ENCODE data around the gene MMRN2.

GRCh38 chr10:86951184-86951761 is 6.1 kb downstream of the MMRN2 start:
- TF ChIP-seq, protein P1, sequence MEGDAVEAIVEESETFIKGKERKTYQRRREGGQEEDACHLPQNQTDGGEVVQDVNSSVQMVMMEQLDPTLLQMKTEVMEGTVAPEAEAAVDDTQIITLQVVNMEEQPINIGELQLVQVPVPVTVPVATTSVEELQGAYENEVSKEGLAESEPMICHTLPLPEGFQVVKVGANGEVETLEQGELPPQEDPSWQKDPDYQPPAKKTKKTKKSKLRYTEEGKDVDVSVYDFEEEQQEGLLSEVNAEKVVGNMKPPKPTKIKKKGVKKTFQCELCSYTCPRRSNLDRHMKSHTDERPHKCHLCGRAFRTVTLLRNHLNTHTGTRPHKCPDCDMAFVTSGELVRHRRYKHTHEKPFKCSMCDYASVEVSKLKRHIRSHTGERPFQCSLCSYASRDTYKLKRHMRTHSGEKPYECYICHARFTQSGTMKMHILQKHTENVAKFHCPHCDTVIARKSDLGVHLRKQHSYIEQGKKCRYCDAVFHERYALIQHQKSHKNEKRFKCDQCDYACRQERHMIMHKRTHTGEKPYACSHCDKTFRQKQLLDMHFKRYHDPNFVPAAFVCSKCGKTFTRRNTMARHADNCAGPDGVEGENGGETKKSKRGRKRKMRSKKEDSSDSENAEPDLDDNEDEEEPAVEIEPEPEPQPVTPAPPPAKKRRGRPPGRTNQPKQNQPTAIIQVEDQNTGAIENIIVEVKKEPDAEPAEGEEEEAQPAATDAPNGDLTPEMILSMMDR (conservative IDR thresholded peaks at IDR 0.05) = no peak
- no peak for TF ChIP-seq EZH2 (IDR thresholded peaks at IDR 0.05; ENCODE audit: low read depth)

Data from PC-9 (cell line).